Measurements from ENCODE around the gene MEF2A.

DNA sequence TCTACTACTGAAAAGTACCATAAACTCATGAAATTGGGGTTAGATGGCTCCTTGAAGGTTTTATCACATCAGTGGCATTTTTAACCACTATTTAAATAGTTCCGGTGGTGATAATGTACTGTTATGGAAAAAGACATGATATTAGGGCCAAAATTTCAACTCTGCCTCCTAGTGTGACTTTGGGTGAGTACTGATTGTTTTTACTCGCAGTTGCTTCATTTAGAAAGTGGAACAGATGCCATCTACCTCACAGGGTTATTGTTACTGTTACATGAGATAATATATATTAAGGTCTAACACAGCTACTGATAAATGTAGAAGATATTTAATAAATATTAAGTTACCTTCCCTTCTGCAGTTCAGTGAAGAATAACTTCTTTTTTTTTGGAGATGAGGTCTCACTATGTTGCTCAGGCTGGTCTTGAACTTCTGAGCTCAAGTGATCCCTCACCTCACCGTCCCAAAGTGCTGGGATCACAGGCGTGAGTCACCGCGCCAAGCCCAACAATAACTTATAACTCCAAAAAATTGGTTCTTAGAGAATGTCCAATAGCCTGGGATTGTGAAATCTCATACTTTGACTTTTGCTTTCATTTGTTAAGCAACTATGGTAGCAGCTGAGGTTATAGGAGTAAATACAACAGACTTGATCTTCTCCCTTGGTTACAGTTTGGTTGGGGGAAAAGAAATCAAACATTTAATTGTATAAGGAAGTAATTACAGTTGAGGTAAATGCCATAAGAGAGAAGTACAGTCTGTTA is 48.3 kb downstream of the MEF2A start:
- TF ChIP-seq POLR2A (IDR thresholded peaks at IDR 0.05; ENCODE audit: low read depth, low read length) (no peak), POLR2AphosphoS5 (IDR thresholded peaks at IDR 0.05; ENCODE audit: low read depth, low read length) (no peak), TAF1 (IDR thresholded peaks at IDR 0.05; ENCODE audit: borderline replicate concordance, low read depth, low read length) (no peak)
